ENCODE measurements around the gene PINLYP. TPM values are rescaled to one million over a fixed set of nuclear protein-coding genes. Genes with fewer than 3 reads are reported as not detected.

Gene PINLYP
- total RNA-seq, 1 experiment from 2014 or later, result 0.17 TPM

DNA sequence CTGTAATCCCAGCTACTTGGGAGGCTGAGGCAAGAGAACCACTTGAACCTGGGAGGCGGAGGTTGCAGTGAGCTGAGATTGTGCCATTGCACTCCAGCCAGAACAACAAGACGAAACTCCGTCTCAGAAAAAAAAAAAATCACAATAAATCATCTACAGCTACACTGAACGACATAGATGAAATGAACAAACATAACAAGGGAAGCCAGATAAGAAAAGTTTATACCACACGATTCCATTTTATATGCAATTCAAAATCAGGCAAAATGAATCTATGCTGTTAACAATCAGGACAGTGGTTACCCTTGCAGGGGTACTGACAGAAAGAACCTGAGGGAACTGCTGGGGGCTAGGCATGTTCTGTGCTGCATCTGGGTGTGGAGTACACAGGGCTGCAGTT is 5.9 kb upstream of the PINLYP start:
- ChIA-PET POLR2A (no interaction called here), CTCF (no interaction called here), RAD21 (ENCODE audit: low non-redundant PET in 1 of 2, low total read pairs in 2 of 2, uncharacterized antibody in 2 of 2, unreplicated experiment in 2 of 2) (no interaction called here)
- no peak overlapping the region for H3K9ac ChIP-seq (ENCODE audit: low read length)
- no peaks in the 10 kb centered on the region for H3K9me2 ChIP-seq (ENCODE audit: insufficient read depth)
- no peak for ATAC-seq
- no peak overlapping the region for H3K4me2 ChIP-seq (ENCODE audit: low read length)
- no peak for DNase-seq (ENCODE audit: low read depth, low spot score)
- H3K27ac ChIP-seq (ENCODE audit: low read depth, low read length), result no peak overlapping the region
- H3K9me3 ChIP-seq (ENCODE audit: control insufficient read depth in 1 of 2, insufficient read depth in 1 of 2, low read depth in 1 of 2, low read length in 2 of 2), result no peaks in the 10 kb centered on the region
- TF ChIP-seq ATF3 (IDR thresholded peaks at IDR 0.05) (no peak), SP1 (IDR thresholded peaks at IDR 0.05; ENCODE audit: low read depth) (no peak), EGR1 (IDR thresholded peaks at IDR 0.05; ENCODE audit: low read depth) (no peak), POLR2A (IDR thresholded peaks at IDR 0.05; ENCODE audit: borderline replicate concordance, extremely low read depth, insufficient read depth, insufficient read length) (no peak), SRF (IDR thresholded peaks at IDR 0.05; ENCODE audit: low read depth) (no peak), CTCF (IDR thresholded peaks at IDR 0.05 in 2 of 3, conservative IDR thresholded peaks at IDR 0.05 in 1 of 3; ENCODE audit: borderline replicate concordance in 1 of 3, insufficient read depth in 1 of 3, low read depth in 2 of 3, low read length in 2 of 3) (no peak), CEBPB (IDR thresholded peaks at IDR 0.05; ENCODE audit: low read depth) (no peak), FOSL1 (IDR thresholded peaks at IDR 0.05; ENCODE audit: low read depth) (no peak), MAX (IDR thresholded peaks at IDR 0.05) (no peak), SIN3A (IDR thresholded peaks at IDR 0.05; ENCODE audit: low read depth) (no peak)
- TF ChIP-seq, protein P1, sequence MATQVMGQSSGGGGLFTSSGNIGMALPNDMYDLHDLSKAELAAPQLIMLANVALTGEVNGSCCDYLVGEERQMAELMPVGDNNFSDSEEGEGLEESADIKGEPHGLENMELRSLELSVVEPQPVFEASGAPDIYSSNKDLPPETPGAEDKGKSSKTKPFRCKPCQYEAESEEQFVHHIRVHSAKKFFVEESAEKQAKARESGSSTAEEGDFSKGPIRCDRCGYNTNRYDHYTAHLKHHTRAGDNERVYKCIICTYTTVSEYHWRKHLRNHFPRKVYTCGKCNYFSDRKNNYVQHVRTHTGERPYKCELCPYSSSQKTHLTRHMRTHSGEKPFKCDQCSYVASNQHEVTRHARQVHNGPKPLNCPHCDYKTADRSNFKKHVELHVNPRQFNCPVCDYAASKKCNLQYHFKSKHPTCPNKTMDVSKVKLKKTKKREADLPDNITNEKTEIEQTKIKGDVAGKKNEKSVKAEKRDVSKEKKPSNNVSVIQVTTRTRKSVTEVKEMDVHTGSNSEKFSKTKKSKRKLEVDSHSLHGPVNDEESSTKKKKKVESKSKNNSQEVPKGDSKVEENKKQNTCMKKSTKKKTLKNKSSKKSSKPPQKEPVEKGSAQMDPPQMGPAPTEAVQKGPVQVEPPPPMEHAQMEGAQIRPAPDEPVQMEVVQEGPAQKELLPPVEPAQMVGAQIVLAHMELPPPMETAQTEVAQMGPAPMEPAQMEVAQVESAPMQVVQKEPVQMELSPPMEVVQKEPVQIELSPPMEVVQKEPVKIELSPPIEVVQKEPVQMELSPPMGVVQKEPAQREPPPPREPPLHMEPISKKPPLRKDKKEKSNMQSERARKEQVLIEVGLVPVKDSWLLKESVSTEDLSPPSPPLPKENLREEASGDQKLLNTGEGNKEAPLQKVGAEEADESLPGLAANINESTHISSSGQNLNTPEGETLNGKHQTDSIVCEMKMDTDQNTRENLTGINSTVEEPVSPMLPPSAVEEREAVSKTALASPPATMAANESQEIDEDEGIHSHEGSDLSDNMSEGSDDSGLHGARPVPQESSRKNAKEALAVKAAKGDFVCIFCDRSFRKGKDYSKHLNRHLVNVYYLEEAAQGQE (IDR thresholded peaks at IDR 0.05; ENCODE audit: low read depth), result no peak
- TF ChIP-seq, protein P2, sequence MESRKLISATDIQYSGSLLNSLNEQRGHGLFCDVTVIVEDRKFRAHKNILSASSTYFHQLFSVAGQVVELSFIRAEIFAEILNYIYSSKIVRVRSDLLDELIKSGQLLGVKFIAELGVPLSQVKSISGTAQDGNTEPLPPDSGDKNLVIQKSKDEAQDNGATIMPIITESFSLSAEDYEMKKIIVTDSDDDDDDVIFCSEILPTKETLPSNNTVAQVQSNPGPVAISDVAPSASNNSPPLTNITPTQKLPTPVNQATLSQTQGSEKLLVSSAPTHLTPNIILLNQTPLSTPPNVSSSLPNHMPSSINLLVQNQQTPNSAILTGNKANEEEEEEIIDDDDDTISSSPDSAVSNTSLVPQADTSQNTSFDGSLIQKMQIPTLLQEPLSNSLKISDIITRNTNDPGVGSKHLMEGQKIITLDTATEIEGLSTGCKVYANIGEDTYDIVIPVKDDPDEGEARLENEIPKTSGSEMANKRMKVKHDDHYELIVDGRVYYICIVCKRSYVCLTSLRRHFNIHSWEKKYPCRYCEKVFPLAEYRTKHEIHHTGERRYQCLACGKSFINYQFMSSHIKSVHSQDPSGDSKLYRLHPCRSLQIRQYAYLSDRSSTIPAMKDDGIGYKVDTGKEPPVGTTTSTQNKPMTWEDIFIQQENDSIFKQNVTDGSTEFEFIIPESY (IDR thresholded peaks at IDR 0.05; ENCODE audit: extremely low read depth, insufficient replicate concordance, low read length), result no peak
- H3K79me2 ChIP-seq (ENCODE audit: insufficient read depth, low read length), result peaks cover 3% of the 10 kb centered on the region; the same call in 1 of the 2 replicates
- H3K4me1 ChIP-seq (ENCODE audit: control insufficient read depth in 1 of 2, insufficient read depth in 2 of 2, low read length in 2 of 2), result peaks cover 4% of the 10 kb centered on the region in 2 experiments; a peak in 2 of 4 replicates
- intact Hi-C loops (cut with micrococcal nuclease), result no loop called here
- H3K4me3 ChIP-seq (replicated peaks in 1 of 2; ENCODE audit: low read depth in 1 of 2, low read length in 2 of 2), result no peak overlapping the region
- H3K36me3 ChIP-seq (ENCODE audit: control insufficient read depth in 1 of 2, insufficient read depth in 2 of 2, low read length in 2 of 2), result no peaks in the 10 kb centered on the region
- H4K20me1 ChIP-seq (ENCODE audit: insufficient read depth), result no peaks in the 10 kb centered on the region
- no TSS peak for BruUV-seq (replicated peaks)
- H3K27me3 ChIP-seq (ENCODE audit: insufficient read depth, low read length), result no peaks in the 10 kb centered on the region
- no peak overlapping the region for H2AFZ ChIP-seq (ENCODE audit: low read depth, low read length, poor library complexity, severe bottlenecking)

All from HCT116 (cell line).